GM18907 (cell line): ENCODE measurements around the gene FOXB1.

Source experiments
- ATAC-seq: cut with Tn5 transposase; IDR thresholded peaks from one replicate; pipeline ENCODE4 v1.9.1; 2021; ENCODE audit warnings: mild to moderate bottlenecking, moderate library complexity; ENCODE audit not compliant: unreplicated experiment

The FOXB1 gene

GRCh38 chr15:60017538-60018520, 13.7 kb downstream of the FOXB1 start:
- ATAC-seq, result no peak

- no peak for ATAC-seq
These were observed 16.6 kb downstream of the FOXB1 start for GRCh38 chr15:60020736-60021135.

- no peak for ATAC-seq
These were observed 17.7 kb downstream of the FOXB1 start for GRCh38 chr15:60021589-60022378.

- ATAC-seq, result no peak
These were observed 18.2 kb downstream of the FOXB1 start for GRCh38 chr15:60022379-60022741.

GRCh38 chr15:60026555-60026954, 22.4 kb downstream of the FOXB1 start:
- ATAC-seq, result no peak

GRCh38 chr15:60035344-60035743, 31.2 kb downstream of the FOXB1 start:
- no peak for ATAC-seq

- no peak for ATAC-seq
These were observed 35.2 kb downstream of the FOXB1 start for GRCh38 chr15:60039316-60039715.

- no peak for ATAC-seq
These were observed 39.8 kb downstream of the FOXB1 start for GRCh38 chr15:60043744-60044435.

- ATAC-seq, result no peak
These were observed 40.6 kb downstream of the FOXB1 start for GRCh38 chr15:60044636-60045270.

- no peak for ATAC-seq
These were observed 43.6 kb downstream of the FOXB1 start for GRCh38 chr15:60047701-60048100.

GRCh38 chr15:60049948-60050347, 45.8 kb downstream of the FOXB1 start:
- no peak for ATAC-seq

GRCh38 chr15:60052796-60053195, 48.7 kb downstream of the FOXB1 start:
- no peak for ATAC-seq

GRCh38 chr15:60054472-60054871, 50.4 kb downstream of the FOXB1 start:
- no peak for ATAC-seq
